ENCODE data around the gene PYGM.

GRCh38 chr11:64792482-64792881, 32.7 kb upstream of the PYGM start:
- TF ChIP-seq, protein P1, sequence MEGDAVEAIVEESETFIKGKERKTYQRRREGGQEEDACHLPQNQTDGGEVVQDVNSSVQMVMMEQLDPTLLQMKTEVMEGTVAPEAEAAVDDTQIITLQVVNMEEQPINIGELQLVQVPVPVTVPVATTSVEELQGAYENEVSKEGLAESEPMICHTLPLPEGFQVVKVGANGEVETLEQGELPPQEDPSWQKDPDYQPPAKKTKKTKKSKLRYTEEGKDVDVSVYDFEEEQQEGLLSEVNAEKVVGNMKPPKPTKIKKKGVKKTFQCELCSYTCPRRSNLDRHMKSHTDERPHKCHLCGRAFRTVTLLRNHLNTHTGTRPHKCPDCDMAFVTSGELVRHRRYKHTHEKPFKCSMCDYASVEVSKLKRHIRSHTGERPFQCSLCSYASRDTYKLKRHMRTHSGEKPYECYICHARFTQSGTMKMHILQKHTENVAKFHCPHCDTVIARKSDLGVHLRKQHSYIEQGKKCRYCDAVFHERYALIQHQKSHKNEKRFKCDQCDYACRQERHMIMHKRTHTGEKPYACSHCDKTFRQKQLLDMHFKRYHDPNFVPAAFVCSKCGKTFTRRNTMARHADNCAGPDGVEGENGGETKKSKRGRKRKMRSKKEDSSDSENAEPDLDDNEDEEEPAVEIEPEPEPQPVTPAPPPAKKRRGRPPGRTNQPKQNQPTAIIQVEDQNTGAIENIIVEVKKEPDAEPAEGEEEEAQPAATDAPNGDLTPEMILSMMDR (IDR thresholded peaks at IDR 0.05), result no peak
- TF ChIP-seq POLR2AphosphoS5 (IDR thresholded peaks at IDR 0.05), result no peak
- no peak for TF ChIP-seq POLR2A (IDR thresholded peaks at IDR 0.05)
